Bronchial epithelial cell (primary cell): ENCODE results near the gene CELF2. TPM values are rescaled to one million over a fixed set of nuclear protein-coding genes. Genes with fewer than 3 reads are reported as not detected.

Experiments
- DNase-seq: peaks from one replicate; pipeline ENCODE4 v3.0.0-alpha.2; 2010; ENCODE audit warnings: low read depth
- FAIRE-seq: peaks from 2 replicates; lab custom pipeline; 2011; peaks lifted over from hg19 to GRCh38; lab: Jason Lieb, UNC
- H3K27me3 ChIP-seq: 2 replicates; pipeline ENCODE4 v1.5.1; 2011; ENCODE audit warnings: low read length; ENCODE audit not compliant: control insufficient read depth, insufficient read depth
- H3K36me3 ChIP-seq: 2 replicates; pipeline ENCODE4 v1.5.1; 2011; ENCODE audit warnings: low read length; ENCODE audit not compliant: control insufficient read depth, insufficient read depth
- H3K4me3 ChIP-seq: 2 replicates; pipeline ENCODE4 v1.5.1; 2011; ENCODE audit warnings: mild to moderate bottlenecking, low read depth, low read length, control low read depth
- CTCF ChIP-seq: IDR thresholded peaks from 2 replicates; pipeline ENCODE4 v1.5.1; 2011; ENCODE audit warnings: mild to moderate bottlenecking, moderate library complexity, low read length, control low read depth, inconsistent platforms; ENCODE audit not compliant: insufficient read depth, severe bottlenecking
- total RNA-seq: library from RNA; depleted of rRNA; stranded (reverse); fragments of >200 nt; gene quantifications from 2 replicates; pipeline ENCODE4 v1.2.1, GENCODE V29; 2014

Gene CELF2
- total RNA-seq, 1 donor from 2014 or later: 2.1 TPM

DNA sequence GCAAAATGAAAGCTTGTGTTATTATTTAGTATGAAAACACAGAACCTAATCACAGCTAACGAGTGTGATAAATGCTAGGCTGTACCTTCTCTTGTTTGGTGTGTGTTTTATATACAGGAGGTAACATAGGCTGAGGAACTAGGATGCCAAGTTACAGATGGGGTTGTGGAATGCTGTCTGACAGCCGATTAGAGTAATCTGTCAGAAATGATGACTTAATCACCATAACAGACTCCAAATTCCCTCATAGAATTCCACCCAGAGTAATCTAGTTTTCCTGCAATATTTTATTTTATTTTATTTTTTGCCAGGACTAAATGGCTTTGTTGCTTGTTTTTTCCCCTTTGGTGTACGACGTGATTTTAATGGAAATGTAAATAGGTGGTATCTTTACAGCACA, 221.2 kb downstream of the CELF2 start:
- FAIRE-seq (no peak), DNase-seq (no peak)
- H3K36me3 ChIP-seq: no peaks in the 10 kb centered on the region
- no peak overlapping the region for H3K4me3 ChIP-seq
- TF ChIP-seq CTCF: no peak
- H3K27me3 ChIP-seq: no peaks in the 10 kb centered on the region

DNA sequence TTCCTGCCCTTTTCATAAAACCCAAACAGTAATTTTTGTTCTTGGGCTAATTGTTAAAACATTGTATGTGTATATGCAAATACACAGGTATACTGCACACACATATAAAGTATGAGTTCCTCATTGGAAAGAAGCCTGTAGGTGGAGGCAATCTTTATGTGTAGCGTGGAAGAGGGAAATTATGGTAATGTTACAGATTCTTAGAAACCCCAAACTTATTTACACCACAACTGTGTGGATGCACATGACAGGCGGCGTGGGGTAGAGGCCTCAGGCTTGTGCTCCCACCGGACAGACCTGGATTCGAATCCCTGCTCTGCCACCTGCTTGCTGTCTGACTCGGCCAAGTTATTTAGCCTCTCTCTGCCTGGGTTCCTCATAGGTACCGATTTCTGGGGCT, 223.0 kb downstream of the CELF2 start:
- DNase-seq: no peak
- FAIRE-seq: no peak
- no peak for TF ChIP-seq CTCF
- no peaks in the 10 kb centered on the region for H3K27me3 ChIP-seq
- H3K4me3 ChIP-seq: no peak overlapping the region
- H3K36me3 ChIP-seq: no peaks in the 10 kb centered on the region

GRCh38 chr10:11242443-11243387, 225.0 kb downstream of the CELF2 start:
- FAIRE-seq: no peak
- H3K4me3 ChIP-seq: no peak overlapping the region
- no peak for DNase-seq
- TF ChIP-seq CTCF: no peak
- no peaks in the 10 kb centered on the region for H3K27me3 ChIP-seq
- H3K36me3 ChIP-seq: no peaks in the 10 kb centered on the region

DNA sequence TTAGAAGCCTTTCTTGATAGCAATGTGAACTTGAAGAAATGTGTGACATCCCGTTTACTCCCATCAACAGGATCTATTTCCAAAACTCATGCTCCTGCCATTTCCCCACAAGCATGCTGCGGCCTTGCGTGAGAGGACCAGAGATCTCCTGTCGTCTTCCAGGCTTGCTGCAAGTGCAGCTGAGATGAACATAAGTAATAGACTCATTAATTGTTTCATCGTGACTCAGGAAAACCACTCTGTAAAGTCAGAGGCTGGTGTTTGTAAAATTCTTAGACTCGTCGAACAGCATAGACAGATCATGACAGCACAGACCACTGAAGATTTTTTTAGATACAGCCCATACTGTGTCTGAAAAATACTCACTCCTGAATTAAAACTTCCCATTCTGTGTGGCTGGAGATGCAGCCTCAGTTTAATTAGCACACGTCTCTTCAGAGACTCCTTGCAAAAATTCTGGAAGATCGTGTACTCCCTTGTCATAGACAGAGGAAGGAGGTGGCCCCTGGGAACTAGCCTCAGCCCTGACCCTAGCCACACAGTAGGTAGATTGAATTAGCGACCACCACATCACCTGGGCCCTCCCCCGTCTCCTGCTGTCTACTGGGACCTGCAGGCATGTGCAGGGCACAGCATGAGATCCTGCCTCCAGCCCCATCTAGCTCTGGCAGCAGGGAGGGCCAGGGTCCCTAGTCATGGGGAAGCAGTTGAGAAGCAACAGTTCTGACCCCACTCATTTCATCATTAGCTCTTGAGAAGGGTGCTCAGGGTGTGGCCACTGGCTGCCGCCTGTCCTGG, 226.0 kb downstream of the CELF2 start:
- no peak for TF ChIP-seq CTCF
- no peak for FAIRE-seq
- DNase-seq: no peak
- Histone ChIP-seq H3K36me3 (no peaks in the 10 kb centered on the region), H3K27me3 (no peaks in the 10 kb centered on the region), H3K4me3 (no peak overlapping the region)

GRCh38 chr10:11245095-11245479, 227.4 kb downstream of the CELF2 start:
- no peak for TF ChIP-seq CTCF
- no peak for DNase-seq

More at GRCh38 chr10:11245095-11245479, 227.4 kb downstream of the CELF2 start:
- no peak for FAIRE-seq
- Histone ChIP-seq H3K4me3 (no peak overlapping the region), H3K27me3 (no peaks in the 10 kb centered on the region), H3K36me3 (no peaks in the 10 kb centered on the region)
